Measurements from ENCODE around the gene SLC26A9. TPM values are rescaled to one million over a fixed set of nuclear protein-coding genes. Genes with fewer than 3 reads are reported as not detected.

Gene SLC26A9, protein sequence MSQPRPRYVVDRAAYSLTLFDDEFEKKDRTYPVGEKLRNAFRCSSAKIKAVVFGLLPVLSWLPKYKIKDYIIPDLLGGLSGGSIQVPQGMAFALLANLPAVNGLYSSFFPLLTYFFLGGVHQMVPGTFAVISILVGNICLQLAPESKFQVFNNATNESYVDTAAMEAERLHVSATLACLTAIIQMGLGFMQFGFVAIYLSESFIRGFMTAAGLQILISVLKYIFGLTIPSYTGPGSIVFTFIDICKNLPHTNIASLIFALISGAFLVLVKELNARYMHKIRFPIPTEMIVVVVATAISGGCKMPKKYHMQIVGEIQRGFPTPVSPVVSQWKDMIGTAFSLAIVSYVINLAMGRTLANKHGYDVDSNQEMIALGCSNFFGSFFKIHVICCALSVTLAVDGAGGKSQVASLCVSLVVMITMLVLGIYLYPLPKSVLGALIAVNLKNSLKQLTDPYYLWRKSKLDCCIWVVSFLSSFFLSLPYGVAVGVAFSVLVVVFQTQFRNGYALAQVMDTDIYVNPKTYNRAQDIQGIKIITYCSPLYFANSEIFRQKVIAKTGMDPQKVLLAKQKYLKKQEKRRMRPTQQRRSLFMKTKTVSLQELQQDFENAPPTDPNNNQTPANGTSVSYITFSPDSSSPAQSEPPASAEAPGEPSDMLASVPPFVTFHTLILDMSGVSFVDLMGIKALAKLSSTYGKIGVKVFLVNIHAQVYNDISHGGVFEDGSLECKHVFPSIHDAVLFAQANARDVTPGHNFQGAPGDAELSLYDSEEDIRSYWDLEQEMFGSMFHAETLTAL
- total RNA-seq: 0.34 and 0.53 TPM in 2 replicates

DNA sequence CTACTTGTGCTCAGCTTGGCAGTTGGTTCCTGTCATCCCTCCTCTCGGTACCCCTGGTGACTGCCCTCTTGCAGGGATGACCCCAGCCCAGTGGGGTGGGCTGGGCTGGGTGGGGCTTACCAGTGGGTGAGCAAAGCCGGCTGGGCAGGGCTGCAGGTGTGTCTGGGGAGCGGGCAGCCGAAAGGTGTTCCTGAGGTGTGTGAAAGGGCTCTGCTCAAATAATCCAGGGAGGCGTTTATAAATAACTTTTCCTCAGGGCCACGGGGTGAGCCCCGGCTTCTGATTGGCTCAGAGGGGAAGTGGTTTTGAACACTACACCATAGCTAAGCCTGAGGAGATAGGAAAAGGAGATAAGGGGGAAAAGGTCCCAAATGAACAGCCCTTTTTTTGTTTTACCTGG, at the start of gene SLC26A9:
Gene SLC26A9, minus strand, starts transcription at position 212 of the 400 bp plus-strand sequence. CDS start 7,636 bp downstream, outside the sequence.

Other genes starting within 250 kb of the SLC26A9 start
- gene NUCKS1, start 193.3 kb downstream of the SLC26A9 start, total RNA-seq: 96.6 and 99.5 TPM in 2 replicates
- gene RAB29, start 168.0 kb downstream of the SLC26A9 start, total RNA-seq: 16.0 and 17.1 TPM in 2 replicates
- 10.5 and 18.7 TPM in 2 replicates for gene SLC41A1, start 130.3 kb downstream of the SLC26A9 start, total RNA-seq
- gene PM20D1, start 93.3 kb downstream of the SLC26A9 start, total RNA-seq: not detected in 2 replicates
- gene RAB7B, start 59.9 kb upstream of the SLC26A9 start, total RNA-seq: 0.10 TPM in 1 of 2 replicates, not detected in the other
- not detected in 2 replicates for gene CTSE, start 80.4 kb upstream of the SLC26A9 start, total RNA-seq
- not detected in 2 replicates for gene RHEX, start 109.7 kb upstream of the SLC26A9 start, total RNA-seq
- not detected in 2 replicates for gene AVPR1B, start 173.9 kb upstream of the SLC26A9 start, total RNA-seq